HEK293 (cell line): ENCODE data around the gene ELL.

Experiments used
- CTCF ChIA-PET: fragments of 350-600 bp; formaldehyde crosslinking; extraction: SDS; loops from one replicate; lab custom pipeline; 2021; ENCODE audit warnings: antibody characterized with exemption; lab: Yijun Ruan, JAX
- POLR2A ChIA-PET: fragments of 300-600 bp; formaldehyde crosslinking; extraction: SDS; loops from one replicate; lab custom pipeline; 2020; ENCODE audit warnings: antibody characterized with exemption, inconsistent platforms; lab: Yijun Ruan, JAX
- H3K27ac ChIP-seq: fragments of 200-500 bp; sonication (Bioruptor generic); 2 replicates; pipeline ENCODE4 v1.5.1; 2014; ENCODE audit warnings: low read depth, low read length, control low read depth, inconsistent platforms; ENCODE audit errors: extremely low read depth
- H3K36me3 ChIP-seq, 2 experiments: fragments of 200-500 bp in 1 of 2; sonication (Bioruptor generic) in 1 of 2; 1 replicate in 1 of 2; 2 replicates in 1 of 2; pipeline ENCODE4 v1.5.1; 2014 to 2017; ENCODE audit warnings: inconsistent platforms in 2 of 2, low read length in 2 of 2; ENCODE audit not compliant: control insufficient read depth in 2 of 2, insufficient read depth in 1 of 2
- H3K4me1 ChIP-seq: fragments of 200-500 bp; sonication (Bioruptor generic); 2 replicates; pipeline ENCODE4 v1.5.1; 2014; ENCODE audit warnings: mild to moderate bottlenecking, low read length, inconsistent platforms; ENCODE audit not compliant: control insufficient read depth, insufficient read depth
- H3K4me3 ChIP-seq: 2 replicates; pipeline ENCODE4 v1.5.1; 2011; ENCODE audit warnings: low read depth, mild to moderate bottlenecking, control low read depth, low read length, moderate library complexity
- H3K9me3 ChIP-seq: fragments of 200-500 bp; sonication (Bioruptor generic); 2 replicates; pipeline ENCODE4 v1.5.1; 2014; ENCODE audit warnings: low read depth, low read length, inconsistent platforms; ENCODE audit not compliant: control insufficient read depth, insufficient read depth
- EGR2 ChIP-seq: fragments of 450-650 bp; formaldehyde crosslinking; IDR thresholded peaks from 2 replicates; pipeline ENCODE4 v1.5.1; 2016; ENCODE audit warnings: low read depth, missing biosample characterization, missing genetic modification characterization
- GLI4 ChIP-seq: fragments of 450-650 bp; formaldehyde crosslinking; IDR thresholded peaks from 2 replicates; pipeline ENCODE4 v1.5.1; 2016; ENCODE audit warnings: missing biosample characterization, missing genetic modification characterization
- GLIS1 ChIP-seq: fragments of 450-650 bp; formaldehyde crosslinking; IDR thresholded peaks from 2 replicates; pipeline ENCODE4 v1.5.1; 2016; ENCODE audit warnings: missing biosample characterization, missing genetic modification characterization
- GLIS2 ChIP-seq: fragments of 450-650 bp; formaldehyde crosslinking; IDR thresholded peaks from 2 replicates; pipeline ENCODE4 v1.5.1; 2016; ENCODE audit warnings: missing biosample characterization, missing genetic modification characterization
- SP2 ChIP-seq: fragments of 450-650 bp; formaldehyde crosslinking; IDR thresholded peaks from 2 replicates; pipeline ENCODE4 v1.5.1; 2016; ENCODE audit warnings: missing biosample characterization, missing genetic modification characterization
- ZFHX2 ChIP-seq: fragments of 450-650 bp; formaldehyde crosslinking; conservative IDR thresholded peaks from 2 replicates; pipeline ENCODE4 v1.5.1; 2016; ENCODE audit warnings: missing biosample characterization, missing genetic modification characterization
- ZFP37 ChIP-seq: fragments of 450-650 bp; formaldehyde crosslinking; IDR thresholded peaks from 2 replicates; pipeline ENCODE4 v1.5.1; 2016; ENCODE audit warnings: missing biosample characterization, missing genetic modification characterization
- ZFP69B ChIP-seq: fragments of 450-650 bp; formaldehyde crosslinking; IDR thresholded peaks from 2 replicates; pipeline ENCODE4 v1.5.1; 2016; ENCODE audit warnings: missing biosample characterization, missing genetic modification characterization
- ZIC2 ChIP-seq: fragments of 450-650 bp; formaldehyde crosslinking; IDR thresholded peaks from 2 replicates; pipeline ENCODE4 v1.5.1; 2016; ENCODE audit warnings: missing biosample characterization, missing genetic modification characterization
- ZNF223 ChIP-seq: fragments of 450-650 bp; formaldehyde crosslinking; IDR thresholded peaks from 2 replicates; pipeline ENCODE4 v1.5.1; 2016; ENCODE audit warnings: missing biosample characterization, missing genetic modification characterization
- ZNF600 ChIP-seq: fragments of 450-650 bp; formaldehyde crosslinking; IDR thresholded peaks from 2 replicates; pipeline ENCODE4 v1.5.1; 2016; ENCODE audit warnings: missing biosample characterization, missing genetic modification characterization
- ZNF664 ChIP-seq: fragments of 450-650 bp; formaldehyde crosslinking; IDR thresholded peaks from 2 replicates; pipeline ENCODE4 v1.5.1; 2016; ENCODE audit warnings: missing biosample characterization, missing genetic modification characterization
- ZNF677 ChIP-seq: fragments of 450-650 bp; IDR thresholded peaks from 2 replicates; pipeline ENCODE4 v1.5.0; 2018; ENCODE audit warnings: missing biosample characterization, mild to moderate bottlenecking, missing genetic modification characterization, moderate library complexity
- ZNF707 ChIP-seq: fragments of 450-650 bp; formaldehyde crosslinking; IDR thresholded peaks from 2 replicates; pipeline ENCODE4 v1.5.1; 2016; ENCODE audit warnings: missing biosample characterization, missing genetic modification characterization
- TF ChIP-seq, protein P1 (sequence below): fragments of 450-650 bp; formaldehyde crosslinking; IDR thresholded peaks from 2 replicates; pipeline ENCODE4 v1.5.1; 2016; ENCODE audit warnings: missing biosample characterization, missing genetic modification characterization
- TF ChIP-seq, protein P2 (sequence below): fragments of 450-650 bp; formaldehyde crosslinking; IDR thresholded peaks from 2 replicates; pipeline ENCODE4 v1.5.1; 2016; ENCODE audit warnings: missing biosample characterization, missing genetic modification characterization
- TF ChIP-seq, protein P3 (sequence below): fragments of 450-650 bp; formaldehyde crosslinking; IDR thresholded peaks from 2 replicates; pipeline ENCODE4 v1.5.1; 2016; ENCODE audit warnings: missing biosample characterization, missing genetic modification characterization

The ELL gene

DNA sequence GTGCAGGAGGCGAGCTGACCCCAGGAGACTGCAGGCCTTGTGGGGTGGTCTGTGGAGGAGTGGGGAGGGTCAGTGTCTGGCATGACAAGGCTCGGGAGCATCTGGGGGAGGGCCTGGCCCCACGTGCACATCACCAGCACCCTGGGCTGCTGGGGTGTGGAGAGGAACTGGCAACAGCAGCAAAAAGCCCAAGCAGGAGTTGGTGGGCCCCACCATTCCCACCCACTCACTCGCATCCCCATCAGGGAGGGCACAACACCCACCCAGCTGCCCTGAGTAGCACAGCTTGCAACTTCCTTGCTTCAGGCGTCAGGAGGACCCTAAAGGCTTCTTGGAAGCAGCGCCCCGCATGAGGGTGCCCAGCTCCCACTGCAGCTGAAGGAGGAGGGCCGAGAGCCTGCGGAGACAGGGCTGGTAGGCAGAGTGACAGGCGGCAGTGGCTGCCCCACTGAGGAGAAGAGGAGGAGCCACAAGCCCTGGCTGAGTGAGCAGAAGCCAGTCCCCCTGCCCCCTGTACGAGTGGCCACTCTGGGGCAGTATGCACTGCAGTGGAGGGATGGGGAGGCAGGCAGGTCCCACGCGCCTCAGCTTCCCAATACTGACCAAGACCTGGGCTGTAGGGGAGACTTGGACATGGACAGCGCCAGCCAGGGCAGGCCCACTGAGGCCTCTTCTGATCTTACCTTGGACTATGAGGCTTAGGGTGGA is 26.5 kb downstream of the ELL start:
- POLR2A ChIA-PET: interaction anchor here (0.6 kb wide), 2 partner anchors 199 to 564 kb away, joined by 3 to 4 read pairs; no protein-coding TSS in a partner anchor

DNA sequence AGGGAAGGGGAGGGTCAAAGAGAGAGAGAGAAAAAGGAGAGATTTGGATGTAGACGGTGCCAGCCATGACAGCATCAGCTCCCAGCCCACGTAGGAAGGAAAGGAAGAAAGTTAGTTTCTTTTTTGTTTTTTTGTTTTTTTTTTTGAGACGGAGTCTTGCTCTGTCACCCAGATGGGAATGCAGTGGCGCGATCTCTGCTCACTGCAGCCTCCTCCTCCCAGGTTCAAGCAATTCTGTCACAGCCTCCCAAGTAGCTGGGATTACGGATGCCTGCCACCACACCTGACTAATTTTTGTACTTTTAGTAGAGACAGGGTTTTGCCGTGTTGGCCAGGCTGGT is 27.6 kb downstream of the ELL start:
- Histone ChIP-seq H3K4me3 (no peak overlapping the region), H3K9me3 (no peaks in the 10 kb centered on the region), H3K36me3 (no peaks in the 10 kb centered on the region), H3K27ac (no peak overlapping the region), H3K4me1 (peaks cover 10% of the 10 kb centered on the region)
- TF ChIP-seq, protein P1, sequence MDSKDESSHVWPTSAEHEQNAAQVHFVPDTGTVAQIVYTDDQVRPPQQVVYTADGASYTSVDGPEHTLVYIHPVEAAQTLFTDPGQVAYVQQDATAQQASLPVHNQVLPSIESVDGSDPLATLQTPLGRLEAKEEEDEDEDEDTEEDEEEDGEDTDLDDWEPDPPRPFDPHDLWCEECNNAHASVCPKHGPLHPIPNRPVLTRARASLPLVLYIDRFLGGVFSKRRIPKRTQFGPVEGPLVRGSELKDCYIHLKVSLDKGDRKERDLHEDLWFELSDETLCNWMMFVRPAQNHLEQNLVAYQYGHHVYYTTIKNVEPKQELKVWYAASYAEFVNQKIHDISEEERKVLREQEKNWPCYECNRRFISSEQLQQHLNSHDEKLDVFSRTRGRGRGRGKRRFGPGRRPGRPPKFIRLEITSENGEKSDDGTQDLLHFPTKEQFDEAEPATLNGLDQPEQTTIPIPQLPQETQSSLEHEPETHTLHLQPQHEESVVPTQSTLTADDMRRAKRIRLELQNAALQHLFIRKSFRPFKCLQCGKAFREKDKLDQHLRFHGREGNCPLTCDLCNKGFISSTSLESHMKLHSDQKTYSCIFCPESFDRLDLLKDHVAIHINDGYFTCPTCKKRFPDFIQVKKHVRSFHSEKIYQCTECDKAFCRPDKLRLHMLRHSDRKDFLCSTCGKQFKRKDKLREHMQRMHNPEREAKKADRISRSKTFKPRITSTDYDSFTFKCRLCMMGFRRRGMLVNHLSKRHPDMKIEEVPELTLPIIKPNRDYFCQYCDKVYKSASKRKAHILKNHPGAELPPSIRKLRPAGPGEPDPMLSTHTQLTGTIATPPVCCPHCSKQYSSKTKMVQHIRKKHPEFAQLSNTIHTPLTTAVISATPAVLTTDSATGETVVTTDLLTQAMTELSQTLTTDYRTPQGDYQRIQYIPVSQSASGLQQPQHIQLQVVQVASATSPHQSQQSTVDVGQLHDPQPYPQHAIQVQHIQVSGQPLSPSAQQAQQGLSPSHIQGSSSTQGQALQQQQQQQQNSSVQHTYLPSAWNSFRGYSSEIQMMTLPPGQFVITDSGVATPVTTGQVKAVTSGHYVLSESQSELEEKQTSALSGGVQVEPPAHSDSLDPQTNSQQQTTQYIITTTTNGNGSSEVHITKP (tag by site-specific recombination): 0 out of 2 replicates have a peak, but pooled peaks have one; percentile 16
- TF ChIP-seq ZNF600 (tag by site-specific recombination): 0 out of 2 replicates have a peak, but pooled peaks have one; percentile 18
- no peak for TF ChIP-seq GLI4 (tag by site-specific recombination)
- ChIA-PET CTCF (interaction anchor here (1.6 kb wide), 1 partner anchor 32 kb away, joined by 3 read pairs; no protein-coding TSS in a partner anchor), POLR2A (interaction anchor here (0.6 to 1.3 kb wide), 2 partner anchors 27 to 80 kb away, joined by 4 to 8 read pairs; partner anchors contain the start of gene ELL)

More for the DNA sequence above, 26.5 kb downstream of the ELL start:
- H3K4me3 ChIP-seq: no peak overlapping the region
- CTCF ChIA-PET: interaction anchor here (0.6 to 1.6 kb wide), 6 partner anchors 25 to 216 kb away, joined by 3 to 4 read pairs (median 3); no protein-coding TSS in a partner anchor
- peak; percentile 18; the same call in 1 of the 2 replicates for TF ChIP-seq ZIC2
- no peak for TF ChIP-seq ZNF707 (tag by site-specific recombination)
- TF ChIP-seq ZFP69B: peak; percentile 91
- TF ChIP-seq GLIS2 (tag by site-specific recombination): 0 out of 2 replicates have a peak, but pooled peaks have one; percentile 28
- TF ChIP-seq, protein P2, sequence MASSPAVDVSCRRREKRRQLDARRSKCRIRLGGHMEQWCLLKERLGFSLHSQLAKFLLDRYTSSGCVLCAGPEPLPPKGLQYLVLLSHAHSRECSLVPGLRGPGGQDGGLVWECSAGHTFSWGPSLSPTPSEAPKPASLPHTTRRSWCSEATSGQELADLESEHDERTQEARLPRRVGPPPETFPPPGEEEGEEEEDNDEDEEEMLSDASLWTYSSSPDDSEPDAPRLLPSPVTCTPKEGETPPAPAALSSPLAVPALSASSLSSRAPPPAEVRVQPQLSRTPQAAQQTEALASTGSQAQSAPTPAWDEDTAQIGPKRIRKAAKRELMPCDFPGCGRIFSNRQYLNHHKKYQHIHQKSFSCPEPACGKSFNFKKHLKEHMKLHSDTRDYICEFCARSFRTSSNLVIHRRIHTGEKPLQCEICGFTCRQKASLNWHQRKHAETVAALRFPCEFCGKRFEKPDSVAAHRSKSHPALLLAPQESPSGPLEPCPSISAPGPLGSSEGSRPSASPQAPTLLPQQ: peak; percentile 92
- peak; percentile 46 for TF ChIP-seq EGR2
- peak; percentile 81 for TF ChIP-seq ZFHX2 (tag by site-specific recombination)
- no peak for TF ChIP-seq GLIS1 (tag by site-specific recombination)
- peaks cover 10% of the 10 kb centered on the region for H3K4me1 ChIP-seq
- no peak overlapping the region for H3K27ac ChIP-seq
- no peaks in the 10 kb centered on the region for H3K9me3 ChIP-seq
- H3K36me3 ChIP-seq: no peaks in the 10 kb centered on the region

DNA sequence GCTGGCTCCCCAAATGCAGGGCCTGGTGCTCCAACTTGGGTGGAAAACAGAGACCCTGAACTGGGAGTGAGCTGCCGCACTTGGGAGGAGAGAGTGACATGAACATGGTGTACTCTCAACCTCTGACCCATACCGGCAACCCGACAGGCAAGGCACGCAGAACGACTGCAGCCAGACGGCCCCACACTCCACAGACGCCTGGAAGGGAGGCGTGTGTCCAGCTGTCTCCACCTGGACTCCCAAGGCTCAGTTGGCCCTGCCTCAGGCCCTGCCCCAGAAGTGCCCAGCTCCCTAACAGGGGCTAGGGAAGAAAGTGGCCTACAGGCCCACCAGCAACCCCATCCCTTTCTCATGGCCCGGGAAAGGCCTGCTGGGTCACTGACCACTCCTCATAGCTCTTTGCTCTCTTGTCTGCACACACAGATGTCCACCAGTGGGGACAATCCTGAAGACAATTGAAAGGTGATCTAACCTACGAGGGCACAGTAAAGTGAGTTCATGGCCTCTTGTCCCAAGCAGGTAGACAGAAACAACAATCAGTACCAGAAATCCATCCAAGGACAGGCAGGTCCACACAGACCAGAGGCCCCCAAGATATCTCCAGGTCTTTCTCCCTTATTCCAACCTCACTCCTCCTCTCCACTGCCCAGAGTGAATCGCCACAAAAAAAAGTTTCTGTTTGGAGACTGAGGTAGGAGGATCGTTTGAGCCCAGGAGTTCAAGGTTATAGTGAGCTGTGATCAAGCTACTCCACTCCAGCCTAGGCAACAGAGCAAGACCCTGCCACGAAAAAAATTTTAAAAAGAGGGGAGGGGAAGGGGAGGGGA is 28.2 kb downstream of the ELL start:
- H3K9me3 ChIP-seq: no peaks in the 10 kb centered on the region
- ChIA-PET POLR2A (interaction anchor here (0.6 to 1.3 kb wide), 2 partner anchors 28 to 80 kb away, joined by 4 to 8 read pairs; partner anchors contain the start of gene ELL), CTCF (interaction anchor here (1.4 kb wide), 1 partner anchor 24 kb away, joined by 5 read pairs; no protein-coding TSS in a partner anchor)
- H3K27ac ChIP-seq: no peak overlapping the region
- no peak overlapping the region for H3K4me3 ChIP-seq
- TF ChIP-seq ZNF664 (tag by site-specific recombination): no peak
- TF ChIP-seq, protein P3, sequence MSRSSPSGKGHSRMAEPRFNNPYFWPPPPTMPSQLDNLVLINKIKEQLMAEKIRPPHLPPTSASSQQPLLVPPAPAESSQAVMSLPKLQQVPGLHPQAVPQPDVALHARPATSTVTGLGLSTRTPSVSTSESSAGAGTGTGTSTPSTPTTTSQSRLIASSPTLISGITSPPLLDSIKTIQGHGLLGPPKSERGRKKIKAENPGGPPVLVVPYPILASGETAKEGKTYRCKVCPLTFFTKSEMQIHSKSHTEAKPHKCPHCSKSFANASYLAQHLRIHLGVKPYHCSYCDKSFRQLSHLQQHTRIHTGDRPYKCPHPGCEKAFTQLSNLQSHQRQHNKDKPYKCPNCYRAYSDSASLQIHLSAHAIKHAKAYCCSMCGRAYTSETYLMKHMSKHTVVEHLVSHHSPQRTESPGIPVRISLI (tag by site-specific recombination): no peak
- TF ChIP-seq ZNF223 (tag by site-specific recombination): no peak
- no peak for TF ChIP-seq SP2 (tag by site-specific recombination)
- TF ChIP-seq ZNF677 (tag by site-specific recombination): no peak
- no peak for TF ChIP-seq ZFP37 (tag by site-specific recombination)
- TF ChIP-seq, all 188 proteins: peak for 0
- Histone ChIP-seq H3K36me3 (no peaks in the 10 kb centered on the region), H3K4me1 (peaks cover 10% of the 10 kb centered on the region)
